ENCODE results near the gene KLHDC7B. TPM values are rescaled to one million over a fixed set of nuclear protein-coding genes. Genes with fewer than 3 reads are reported as not detected.

Gene KLHDC7B
- total and polyA plus RNA-seq, 2 of the 13 experiments (the other 11 are each of a cell fraction or from before 2014, with no cell fraction given) = 0.11 TPM; not detected in 1

GRCh38 chr22:50599816-50600455 is 54.2 kb downstream of the KLHDC7B start (continued):
- TF ChIP-seq HINFP (CRISPR knock-in tag; IDR thresholded peaks at IDR 0.05; ENCODE audit: low read depth) (peak; percentile 89; the same call in 1 of the 2 replicates), TMF1 (CRISPR knock-in tag; IDR thresholded peaks at IDR 0.05; ENCODE audit: low read depth) (peak; percentile 99), PATZ1 (CRISPR knock-in tag; IDR thresholded peaks at IDR 0.05) (peak; percentile 91), GATA4 (IDR thresholded peaks at IDR 0.05; ENCODE audit: borderline replicate concordance, low read depth) (no peak), ZNF691 (CRISPR knock-in tag; IDR thresholded peaks at IDR 0.05; ENCODE audit: borderline replicate concordance, low read depth) (peak; percentile 97), ZXDC (CRISPR knock-in tag; IDR thresholded peaks at IDR 0.05) (peak; percentile 93; the same call in 1 of the 2 replicates), ZBTB39 (CRISPR knock-in tag; IDR thresholded peaks at IDR 0.05) (peak; percentile 92), HNRNPUL1 (IDR thresholded peaks at IDR 0.05; ENCODE audit: low read depth, low read length) (no peak), RCOR2 (CRISPR knock-in tag; IDR thresholded peaks at IDR 0.05) (no peak), ZC3H4 (CRISPR knock-in tag; IDR thresholded peaks at IDR 0.05; ENCODE audit: borderline replicate concordance) (peak; percentile 67; the same call in 1 of the 2 replicates), ZNF10 (CRISPR knock-in tag; IDR thresholded peaks at IDR 0.05; ENCODE audit: borderline replicate concordance, low read depth) (no peak), EED (CRISPR knock-in tag; IDR thresholded peaks at IDR 0.05) (peak; percentile 88; the same call in 1 of the 2 replicates), ZNF30 (CRISPR knock-in tag; IDR thresholded peaks at IDR 0.05) (peak; percentile 98), KDM5B (CRISPR knock-in tag; IDR thresholded peaks at IDR 0.05; ENCODE audit: borderline replicate concordance) (peak; percentile 99), UBTF (CRISPR knock-in tag; IDR thresholded peaks at IDR 0.05) (peak; percentile 77; the same call in 1 of the 2 replicates), BCL6 (CRISPR knock-in tag; IDR thresholded peaks at IDR 0.05) (peak; percentile 84)
